CD4-positive, alpha-beta T cell treated with Interleukin-6 for 4 hours (primary cell): ENCODE results near the gene AMD1.

Experiments used
- DNase-seq: peaks from one replicate; pipeline ENCODE4 v3.0.0-alpha.2; 2020; ENCODE audit warnings: mixed read lengths

Gene AMD1

DNA sequence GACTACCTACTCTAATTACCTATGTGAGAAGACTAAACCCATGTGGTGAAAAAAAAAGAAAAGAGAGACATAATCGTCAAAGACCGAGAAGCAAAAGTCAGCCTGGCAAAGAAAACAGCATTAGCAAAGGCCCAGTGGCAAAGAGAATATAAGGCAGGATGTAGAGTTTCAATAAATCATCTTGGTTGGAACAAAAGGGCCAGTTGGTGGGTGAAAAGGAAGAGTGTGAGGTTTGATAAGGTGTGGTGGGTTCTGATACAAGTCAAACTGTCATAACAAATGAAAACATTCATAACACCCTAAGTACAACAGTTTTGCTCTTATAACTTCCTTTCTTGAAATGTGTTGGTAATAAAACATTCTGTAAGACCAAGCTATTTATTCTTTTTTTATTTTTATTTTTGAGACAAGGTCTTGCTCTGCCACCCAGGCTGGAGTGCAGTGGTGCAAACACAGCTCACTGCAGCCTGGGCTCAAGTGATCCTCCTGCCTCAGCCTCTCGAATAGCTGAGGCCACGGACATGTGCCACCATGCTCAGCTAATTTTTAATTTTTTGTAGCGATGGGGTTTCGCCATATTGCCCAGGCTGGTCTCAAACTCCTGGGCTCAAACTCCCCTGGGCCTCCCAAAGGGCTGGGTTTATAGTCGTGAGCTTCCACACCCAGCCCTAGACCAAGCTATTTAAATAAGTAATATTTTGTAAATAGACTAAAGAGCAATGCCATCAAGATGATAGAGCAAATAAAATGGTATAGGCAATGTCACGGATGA lies 65.0 kb downstream of the AMD1 start:
- DNase-seq, result no peak

DNA sequence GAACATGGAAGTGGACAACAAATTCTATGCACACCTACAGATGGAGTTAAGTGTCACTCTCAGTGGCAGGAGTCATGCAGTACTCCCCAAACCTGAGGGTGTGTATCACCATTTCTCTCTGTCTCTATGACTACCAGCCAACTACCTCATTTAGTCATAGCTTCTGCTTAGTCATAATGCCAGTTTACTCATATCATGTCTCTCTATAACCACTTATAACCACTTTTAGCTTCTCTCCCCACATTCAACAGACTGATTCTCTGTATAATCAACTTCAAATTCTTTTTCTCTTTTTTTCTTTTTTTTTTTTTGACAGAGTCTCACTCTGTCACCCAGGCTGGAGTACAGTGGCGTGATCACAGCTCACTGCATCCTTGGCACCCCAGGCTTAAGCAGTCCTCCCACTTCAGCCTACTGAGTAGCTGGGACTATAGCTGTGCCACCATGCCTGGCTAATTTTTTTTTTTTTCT lies 70.1 kb downstream of the AMD1 start:
- DNase-seq, result peak; percentile 7
